Lower lobe of right lung (tissue), 2 donors: Measurements from ENCODE around the gene ALDH1L1. TPM values are rescaled to one million over a fixed set of nuclear protein-coding genes. Genes with fewer than 3 reads are reported as not detected.

Source experiments
- ATAC-seq, 2 donors: fragments of 200-7000 bp; cut with Tn5 transposase; one replicate each; pipeline ENCODE4 v1.9.1; 2020 to 2022; ENCODE audit warnings: mild to moderate bottlenecking in 2 of 2, moderate library complexity in 2 of 2
- DNase-seq: peaks from one replicate; pipeline ENCODE4 v3.0.0-alpha.2; 2020
- H3K27ac ChIP-seq: fragments of 200-600 bp; one replicate; pipeline ENCODE4 v1.8.0; 2022
- H3K27me3 ChIP-seq: fragments of 200-600 bp; one replicate; pipeline ENCODE4 v1.8.0; 2022; ENCODE audit warnings: low read depth
- H3K36me3 ChIP-seq: fragments of 200-600 bp; one replicate; pipeline ENCODE4 v1.8.0; 2022; ENCODE audit warnings: mild to moderate bottlenecking
- H3K4me1 ChIP-seq: fragments of 200-600 bp; one replicate; pipeline ENCODE4 v1.8.0; 2022
- H3K4me3 ChIP-seq: fragments of 200-600 bp; one replicate; pipeline ENCODE4 v1.8.0; 2022; ENCODE audit warnings: mild to moderate bottlenecking
- H3K9me3 ChIP-seq: fragments of 200-600 bp; one replicate; pipeline ENCODE4 v1.8.0; 2022
- CTCF ChIP-seq: fragments of 200-600 bp; IDR thresholded peaks from one replicate; pipeline ENCODE4 v1.8.0; 2022; ENCODE audit warnings: antibody characterized with exemption, mild to moderate bottlenecking
- intact Hi-C: fragments of 100-400 bp; cut with DNase I; formaldehyde crosslinking; loops from one replicate; pipeline ENCODE4 v1.11.0; 2022
- total RNA-seq: library from RNA; stranded (reverse); fragmentation: NEBNext Ultra II Directional; extraction: Animal tissue kit (Norgen Biotek cat#: 25700); gene quantifications from one replicate; pipeline ENCODE4 v1.2.1, GENCODE V29; 2021
- donor health status: DM: no; HTN: yes; CAD: no; lungs with severe emphysema.

ALDH1L1 gene
- total RNA-seq, 1 donor from 2014 or later, result 2.8 TPM

DNA sequence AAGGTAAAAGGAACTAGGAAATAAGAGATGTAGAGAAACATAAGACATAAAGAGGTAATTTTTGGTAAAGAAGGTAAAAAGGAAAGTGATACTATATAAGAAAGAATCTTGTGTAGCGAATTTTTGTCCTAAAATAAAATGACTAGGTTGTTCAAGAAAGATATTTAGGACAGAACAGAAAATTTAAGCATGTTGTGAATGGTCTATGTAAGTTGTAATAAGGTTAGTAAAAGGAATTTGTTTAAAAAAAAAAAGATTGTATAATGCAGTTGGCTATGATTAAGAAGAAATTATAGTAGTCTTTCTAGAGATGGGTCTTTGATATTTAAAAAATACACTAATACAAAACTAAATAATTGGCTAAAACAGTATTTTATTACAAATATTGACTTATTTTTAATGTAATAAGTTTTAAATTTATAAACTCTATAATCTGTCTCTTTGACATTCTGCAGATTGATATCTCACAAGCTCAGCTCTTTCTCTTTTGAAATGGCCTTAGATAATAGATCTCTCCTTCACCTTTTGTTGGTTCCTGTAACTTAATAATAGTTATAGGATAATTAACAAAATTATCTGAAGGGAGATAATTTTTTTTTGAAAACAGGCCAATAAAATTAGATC is 92.7 kb downstream of the ALDH1L1 start:
- Histone ChIP-seq H3K27ac (no peak overlapping the region), H3K4me3 (no peak overlapping the region), H3K4me1 (peaks cover 12% of the 10 kb centered on the region), H3K27me3 (no peaks in the 10 kb centered on the region), H3K36me3 (no peaks in the 10 kb centered on the region), H3K9me3 (no peaks in the 10 kb centered on the region)
- no peak for ATAC-seq
- no peak for DNase-seq
- TF ChIP-seq CTCF, result no peak
- intact Hi-C loops, result no loop called here

DNA sequence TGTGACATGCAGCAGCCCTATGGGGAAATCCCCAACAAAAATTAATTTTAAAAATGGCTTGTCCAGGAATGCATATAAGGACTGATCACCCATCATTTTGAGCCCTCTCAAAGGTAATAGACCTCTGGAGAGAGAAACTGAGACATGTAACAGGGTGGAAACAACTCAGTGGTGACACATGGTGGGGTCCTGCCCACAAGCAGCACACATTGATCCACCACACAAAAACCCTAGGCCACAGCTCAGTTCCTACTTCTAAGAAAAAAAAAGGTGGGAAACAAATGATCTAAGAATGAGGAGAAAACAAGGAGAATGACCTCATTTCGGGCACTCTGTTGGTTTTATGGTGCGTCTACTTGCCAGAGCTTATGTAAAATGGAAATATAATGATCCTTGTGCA is 94.5 kb downstream of the ALDH1L1 start:
- intact Hi-C loops, result no loop called here
- TF ChIP-seq CTCF, result no peak

GRCh38 chr3:126085276-126085675 is 95.1 kb downstream of the ALDH1L1 start:
- ATAC-seq (no peak), DNase-seq (no peak)
- Histone ChIP-seq H3K36me3 (no peaks in the 10 kb centered on the region), H3K27me3 (no peaks in the 10 kb centered on the region), H3K4me1 (peaks cover 12% of the 10 kb centered on the region), H3K9me3 (no peaks in the 10 kb centered on the region), H3K4me3 (no peak overlapping the region), H3K27ac (peak overlapping the region; percentile 91)
- intact Hi-C loops, result no loop called here
- TF ChIP-seq CTCF, result no peak

More for the DNA sequence above, 94.5 kb downstream of the ALDH1L1 start:
- no peak overlapping the region for H3K4me3 ChIP-seq
- no peaks in the 10 kb centered on the region for H3K36me3 ChIP-seq
- H3K4me1 ChIP-seq, result peaks cover 12% of the 10 kb centered on the region
- ATAC-seq (no peak), DNase-seq (no peak)
- no peaks in the 10 kb centered on the region for H3K9me3 ChIP-seq
- H3K27me3 ChIP-seq, result no peaks in the 10 kb centered on the region
- no peak overlapping the region for H3K27ac ChIP-seq

GRCh38 chr3:126084768-126085180 is 95.6 kb downstream of the ALDH1L1 start:
- Histone ChIP-seq H3K4me1 (peaks cover 12% of the 10 kb centered on the region), H3K27ac (peak overlapping the region; percentile 91), H3K27me3 (no peaks in the 10 kb centered on the region), H3K36me3 (no peaks in the 10 kb centered on the region), H3K9me3 (no peaks in the 10 kb centered on the region), H3K4me3 (peak overlapping the region; percentile 71)
- intact Hi-C loops, result no loop called here
- no peak for DNase-seq
- TF ChIP-seq CTCF, result no peak
- no peak for ATAC-seq

DNA sequence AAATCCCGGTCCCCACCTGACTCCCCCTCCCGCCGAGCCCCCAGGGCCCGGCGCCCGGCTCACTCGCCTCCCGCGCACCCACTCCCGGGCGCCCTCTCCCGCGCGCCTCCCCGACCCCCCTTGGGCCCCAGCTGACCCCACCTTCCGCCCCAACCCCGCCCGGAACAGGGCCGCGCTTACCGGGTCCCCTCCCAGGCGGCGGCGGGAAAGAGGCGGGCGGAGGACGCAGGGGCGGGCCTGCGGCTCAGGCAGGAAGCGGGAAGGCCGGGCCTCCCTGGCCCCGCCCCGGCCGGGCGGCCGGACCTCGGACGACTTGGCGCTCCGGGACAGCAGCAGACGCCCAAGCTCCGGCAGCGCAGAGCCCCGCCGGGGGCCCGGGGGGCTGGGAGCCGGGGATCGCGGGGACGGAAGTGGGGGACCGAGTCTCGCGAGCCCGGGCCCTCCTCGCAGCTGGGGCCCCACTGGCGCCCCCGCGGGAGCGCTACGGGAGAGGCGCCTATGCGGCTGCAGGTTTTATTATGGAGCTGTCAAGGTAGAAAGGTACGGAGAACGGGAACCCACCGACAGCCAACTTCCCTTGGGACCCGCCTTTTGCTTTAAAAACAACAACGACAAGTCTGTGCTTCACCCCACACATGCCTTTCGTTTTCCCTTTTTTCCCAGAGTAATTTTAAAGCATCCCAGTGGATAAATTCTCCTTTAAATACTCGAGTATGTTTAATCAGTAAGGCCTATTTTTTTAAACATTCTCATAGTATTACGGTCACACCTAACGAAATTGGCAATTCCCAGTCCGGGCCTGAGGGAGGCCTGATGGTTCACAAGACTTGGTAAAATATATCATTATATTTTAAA is 96.2 kb downstream of the ALDH1L1 start, which contains the start of gene SLC41A3:
Gene SLC41A3, minus strand, starts transcription at position 212 of the 855 bp plus-strand sequence. CDS start 15,905 bp downstream, outside the sequence.
- TF ChIP-seq CTCF, result peak; percentile 54
- intact Hi-C loops, result no loop called here
- peak; percentile 99 for ATAC-seq
- H3K4me3 ChIP-seq, result peak within 1 kb of the TSS; percentile 71
- peaks cover 12% of the 10 kb centered on the region for H3K4me1 ChIP-seq
- H3K9me3 ChIP-seq, result no peaks in the 10 kb centered on the region
- DNase-seq, result peak; percentile 93
- H3K36me3 ChIP-seq, result no peaks in the 10 kb centered on the region
- H3K27ac ChIP-seq, result peak within 1 kb of the TSS; percentile 91
- no peaks in the 10 kb centered on the region for H3K27me3 ChIP-seq
